ENCODE data around the gene LCLAT1. TPM values are rescaled to one million over a fixed set of nuclear protein-coding genes. Genes with fewer than 3 reads are reported as not detected.
"Not testable (repeated sequence)": the region's sequence is repeated elsewhere in the genome, so short reads cannot be mapped to it uniquely, and the experiment has no call there.

The LCLAT1 gene
- total and polyA plus RNA-seq, 8 donors, result 2.0 to 15.0 (median 9.8) TPM

GRCh38 chr2:30633039-30633438, 186.0 kb downstream of the LCLAT1 start:
- ATAC-seq (no peak), DNase-seq (no peak), FAIRE-seq (no peak)
- intact Hi-C loops (cut with DNase I), result no loop called here
- Histone ChIP-seq H3K27ac (no peak overlapping the region), H3K4me3 (no peak overlapping the region), H3K9me3 (no peaks in the 10 kb centered on the region), H3K27me3 (no peaks in the 10 kb centered on the region), H3K4me1 (no peaks in the 10 kb centered on the region), H3K36me3 (no peaks in the 10 kb centered on the region)
- no peak for TF ChIP-seq CTCF (IDR thresholded peaks at IDR 0.05)
- WGBS, 2 donors, result 95 to 96% methylated on average over 4 of the region's 4 CpGs

- FAIRE-seq (no peak), DNase-seq (no peak), ATAC-seq (no peak)
- Histone ChIP-seq H3K9me3 (no peaks in the 10 kb centered on the region), H3K4me3 (no peak overlapping the region), H3K27ac (no peak overlapping the region), H3K36me3 (no peaks in the 10 kb centered on the region), H3K27me3 (no peaks in the 10 kb centered on the region), H3K4me1 (no peaks in the 10 kb centered on the region)
- intact Hi-C loops (cut with DNase I), result no loop called here
- no peak for TF ChIP-seq CTCF (IDR thresholded peaks at IDR 0.05)
- 95 to 100% methylated on average over 1 of the region's 1 CpG for WGBS, 2 donors
Observed at GRCh38 chr2:30636311-30636710, 189.3 kb downstream of the LCLAT1 start.

- no peak overlapping the region for H3K4me3 ChIP-seq
- FAIRE-seq, result no peak
- TF ChIP-seq CTCF (IDR thresholded peaks at IDR 0.05), result no peak
- no peak for DNase-seq
- no peaks in the 10 kb centered on the region for H3K4me1 ChIP-seq
- H3K27ac ChIP-seq, result no peak overlapping the region
- no peaks in the 10 kb centered on the region for H3K27me3 ChIP-seq
- no peaks in the 10 kb centered on the region for H3K9me3 ChIP-seq
- peak in 1 of 4 donors; percentile 35 for ATAC-seq
- H3K36me3 ChIP-seq, result no peaks in the 10 kb centered on the region
- WGBS, 2 donors, result 72 to 83% methylated on average over 5 of the region's 5 CpGs
- intact Hi-C loops (cut with DNase I), result no loop called here
Observed at GRCh38 chr2:30639836-30640235, 192.8 kb downstream of the LCLAT1 start.

GRCh38 chr2:30641765-30642345, 194.8 kb downstream of the LCLAT1 start:
- H3K27ac ChIP-seq, result no peak overlapping the region
- H3K36me3 ChIP-seq, result no peaks in the 10 kb centered on the region
- 40 to 66% methylated on average over 3 of the region's 3 CpGs for WGBS, 2 donors
- DNase-seq (no peak), ATAC-seq (peak in 2 of 4 donors; percentile 58 to 61), FAIRE-seq (no peak)
- TF ChIP-seq CTCF (IDR thresholded peaks at IDR 0.05), result no peak
- no peaks in the 10 kb centered on the region for H3K27me3 ChIP-seq
- no peaks in the 10 kb centered on the region for H3K4me1 ChIP-seq
- H3K9me3 ChIP-seq, result no peaks in the 10 kb centered on the region
- no peak overlapping the region for H3K4me3 ChIP-seq
- intact Hi-C loops (cut with DNase I), result no loop called here

- DNase-seq; intact Hi-C loops (cut with DNase I); H3K27me3 ChIP-seq; H3K9me3 ChIP-seq; ATAC-seq; H3K4me1 ChIP-seq; H3K4me3 ChIP-seq; H3K27ac ChIP-seq; H3K36me3 ChIP-seq: not testable (repeated sequence)
- FAIRE-seq, result peak; percentile 37
- 87% methylated on average over 3 of the region's 4 CpGs; no CpG with 5 or more reads in 1 of the 2 donors for WGBS, 2 donors
Observed at GRCh38 chr2:30643013-30643412, 196.0 kb downstream of the LCLAT1 start.

All from pancreas (tissue), 10 donors.